Pancreas (tissue), 10 donors: ENCODE data around the gene EGFLAM. TPM values are rescaled to one million over a fixed set of nuclear protein-coding genes. Genes with fewer than 3 reads are reported as not detected.

ENCODE experiments used
- ATAC-seq, 4 donors: fragments of 200-7000 bp; cut with Tn5 transposase; one replicate each; pipeline versions ENCODE4 v1.8.0 to v1.9.1; 2020; ENCODE audit warnings: mild to moderate bottlenecking in 4 of 4, moderate library complexity in 4 of 4
- DNase-seq, 6 donors: peaks; one replicate each; pipeline ENCODE4 v3.0.0-alpha.2; 2020
- FAIRE-seq: peaks from 2 replicates; lab custom pipeline; 2012; peaks lifted over from hg19 to GRCh38; lab: Jason Lieb, UNC
- H3K27ac ChIP-seq, 4 donors: fragments of 200-600 bp; sonication (generic); 1 replicate in 3 of 4; 2 replicates in 1 of 4; pipeline versions ENCODE4 v1.5.0 to v1.8.0; 2020
- H3K27me3 ChIP-seq, 4 donors: fragments of 200-600 bp; one replicate each; pipeline ENCODE4 v1.8.0; 2021
- H3K36me3 ChIP-seq, 3 donors: fragments of 200-600 bp; sonication (generic) in 1 of 3; one replicate each; pipeline versions ENCODE4 v1.5.0 to v1.8.0; 2020 to 2021
- H3K4me1 ChIP-seq, 3 donors: fragments of 200-600 bp; one replicate each; pipeline ENCODE4 v1.8.0; 2021
- H3K4me3 ChIP-seq, 4 donors: fragments of 200-600 bp; sonication (generic) in 2 of 4; one replicate each; pipeline versions ENCODE4 v1.5.0 to v1.8.0; 2020 to 2021
- H3K9me3 ChIP-seq, 4 donors: fragments of 200-600 bp; one replicate each; pipeline ENCODE4 v1.8.0; 2021
- WGBS, 2 donors: extraction: QIAGEN DNeasy Blood & Tissue Kit; methylation state at CpG; one replicate each; pipeline ENCODE4 v1.1.7; 2013; 5-methylcytosine and 5-hydroxymethylcytosine counted together
- intact Hi-C, 3 donors: fragments of 100-400 bp; cut with DNase I; formaldehyde crosslinking; loops; one replicate each; pipeline versions ENCODE4 v1.11.1 to v1.14.2; 2022
- polyA plus RNA-seq, 2 donors: library from polyadenylated mRNA; stranded (reverse); fragments of 200-250 nt; gene quantifications; one replicate each; pipeline ENCODE4 v1.2.3, GENCODE V29; 2013
- total RNA-seq, 6 donors: library from RNA; stranded (reverse); fragmentation: NEBNext Ultra II Directional in 4 of 6; extraction: Animal tissue kit (Norgen Biotek cat#: 25700) in 4 of 6; gene quantifications; one replicate each; pipeline versions ENCODE4 v1.2.1 to v1.2.4, GENCODE V29; 2021 to 2023
- TF ChIP-seq, protein P1 (sequence below), 4 donors: fragments of 200-600 bp; sonication (generic) in 3 of 4; IDR thresholded peaks; one replicate each; pipeline versions ENCODE4 v1.5.0 to v1.8.0; 2021; ENCODE audit warnings: antibody characterized with exemption in 4 of 4
- donor health status: healthy with polysubstance abuse.
- donor health status: DM: no; HTN: no; CAD: no; lungs with moderate emphysema.
- donor health status: DM: no; HTN: no; CAD: no.
- donor health status: control.
- donor health status: control.
- donor health status: Bipolar disorder and iron deficiency.
- donor health status: DM: yes; HTN: yes; CAD: no.
- donor health status: DM: no; HTN: no; CAD: no.
- donor health status: DM: no; HTN: no; CAD: no.
- donor health status: DM: yes; HTN: yes; CAD: no.

EGFLAM gene
- total and polyA plus RNA-seq, 8 donors: 0.73 to 2.4 (median 1.1) TPM

- Histone ChIP-seq H3K9me3 (no peaks in the 10 kb centered on the region), H3K4me3 (no peak overlapping the region), H3K27me3 (no peaks in the 10 kb centered on the region), H3K36me3 (no peaks in the 10 kb centered on the region), H3K4me1 (no peaks in the 10 kb centered on the region), H3K27ac (no peak overlapping the region)
- 11 to 15% methylated on average over 1 of the region's 1 CpG for WGBS, 2 donors
- TF ChIP-seq, protein P1, sequence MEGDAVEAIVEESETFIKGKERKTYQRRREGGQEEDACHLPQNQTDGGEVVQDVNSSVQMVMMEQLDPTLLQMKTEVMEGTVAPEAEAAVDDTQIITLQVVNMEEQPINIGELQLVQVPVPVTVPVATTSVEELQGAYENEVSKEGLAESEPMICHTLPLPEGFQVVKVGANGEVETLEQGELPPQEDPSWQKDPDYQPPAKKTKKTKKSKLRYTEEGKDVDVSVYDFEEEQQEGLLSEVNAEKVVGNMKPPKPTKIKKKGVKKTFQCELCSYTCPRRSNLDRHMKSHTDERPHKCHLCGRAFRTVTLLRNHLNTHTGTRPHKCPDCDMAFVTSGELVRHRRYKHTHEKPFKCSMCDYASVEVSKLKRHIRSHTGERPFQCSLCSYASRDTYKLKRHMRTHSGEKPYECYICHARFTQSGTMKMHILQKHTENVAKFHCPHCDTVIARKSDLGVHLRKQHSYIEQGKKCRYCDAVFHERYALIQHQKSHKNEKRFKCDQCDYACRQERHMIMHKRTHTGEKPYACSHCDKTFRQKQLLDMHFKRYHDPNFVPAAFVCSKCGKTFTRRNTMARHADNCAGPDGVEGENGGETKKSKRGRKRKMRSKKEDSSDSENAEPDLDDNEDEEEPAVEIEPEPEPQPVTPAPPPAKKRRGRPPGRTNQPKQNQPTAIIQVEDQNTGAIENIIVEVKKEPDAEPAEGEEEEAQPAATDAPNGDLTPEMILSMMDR (IDR thresholded peaks at IDR 0.05): no peak
- FAIRE-seq: no peak
- ATAC-seq: no peak
- intact Hi-C loops: no loop called here
- DNase-seq: no peak
Observed at GRCh38 chr5:38240212-38240611, 18.1 kb upstream of the EGFLAM start.

- TF ChIP-seq, protein P1 (IDR thresholded peaks at IDR 0.05): no peak
Observed at GRCh38 chr5:38241655-38242054, 16.7 kb upstream of the EGFLAM start.

DNA sequence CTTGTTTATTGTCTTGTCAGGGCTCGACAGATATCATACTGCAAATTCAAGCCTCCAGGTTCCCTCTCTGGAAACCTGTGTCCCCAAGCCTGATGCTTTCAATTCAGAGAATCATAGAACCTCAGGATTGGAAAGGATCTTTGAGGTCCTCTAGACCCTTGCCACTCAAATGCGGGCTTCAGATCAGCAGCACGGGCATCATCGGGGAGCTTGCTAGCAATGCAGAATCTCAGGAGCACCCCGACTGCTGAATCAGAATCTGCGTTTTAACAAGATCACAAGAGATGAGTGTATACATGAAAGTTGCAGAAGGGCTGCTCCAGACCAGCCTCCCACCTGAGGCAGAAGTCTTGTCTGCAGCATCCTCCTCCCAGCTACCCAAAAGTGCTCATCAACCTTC is 13.1 kb upstream of the EGFLAM start:
- intact Hi-C loops: no loop called here
- TF ChIP-seq, protein P1 (IDR thresholded peaks at IDR 0.05): no peak
- Histone ChIP-seq H3K36me3 (no peaks in the 10 kb centered on the region), H3K9me3 (no peaks in the 10 kb centered on the region), H3K27me3 (no peaks in the 10 kb centered on the region), H3K4me3 (no peak overlapping the region), H3K4me1 (no peaks in the 10 kb centered on the region), H3K27ac (no peak overlapping the region)
- 71 to 83% methylated on average over 6 of the region's 6 CpGs for WGBS, 2 donors
- DNase-seq (no peak), ATAC-seq (no peak), FAIRE-seq (no peak)

More at GRCh38 chr5:38241655-38242054, 16.7 kb upstream of the EGFLAM start:
- Histone ChIP-seq H3K4me1 (no peaks in the 10 kb centered on the region), H3K27ac (no peak overlapping the region), H3K36me3 (no peaks in the 10 kb centered on the region), H3K27me3 (no peaks in the 10 kb centered on the region), H3K4me3 (no peak overlapping the region), H3K9me3 (no peaks in the 10 kb centered on the region)
- DNase-seq: no peak
- 56 to 57% methylated on average over 5 of the region's 5 CpGs for WGBS, 2 donors
- intact Hi-C loops: no loop called here
- no peak for FAIRE-seq
- ATAC-seq: no peak

DNA sequence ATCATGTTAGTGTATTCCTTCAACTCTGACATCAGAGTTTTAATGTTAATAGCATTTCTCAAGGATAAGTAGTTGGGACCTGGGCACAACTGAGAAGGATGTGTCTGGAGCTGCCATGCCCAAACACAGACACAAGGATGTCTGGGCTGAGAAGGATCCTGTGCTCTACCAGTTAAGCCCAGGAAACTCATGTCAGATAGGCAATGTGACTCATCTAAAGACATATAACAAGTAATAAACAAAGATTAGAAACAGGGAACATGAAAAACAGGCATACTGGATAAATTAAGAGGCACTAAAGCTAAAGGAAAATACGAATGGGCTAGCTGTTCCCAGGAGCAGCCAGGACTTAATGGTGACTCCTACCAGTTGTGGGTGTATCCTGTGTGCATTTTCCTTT is 9.1 kb upstream of the EGFLAM start:
- no peaks in the 10 kb centered on the region for H3K27me3 ChIP-seq
- no peaks in the 10 kb centered on the region for H3K9me3 ChIP-seq
- TF ChIP-seq, protein P1 (IDR thresholded peaks at IDR 0.05): no peak
- 19 to 28% methylated on average over 1 of the region's 1 CpG for WGBS, 2 donors
- H3K4me1 ChIP-seq: no peaks in the 10 kb centered on the region
- ATAC-seq (no peak), DNase-seq (no peak), FAIRE-seq (no peak)
- H3K36me3 ChIP-seq: no peaks in the 10 kb centered on the region
- no peak overlapping the region for H3K4me3 ChIP-seq
- intact Hi-C loops: no loop called here
- H3K27ac ChIP-seq: no peak overlapping the region

GRCh38 chr5:38249812-38250211 is 8.5 kb upstream of the EGFLAM start:
- no peak for FAIRE-seq
- Histone ChIP-seq H3K27me3 (no peaks in the 10 kb centered on the region), H3K36me3 (no peaks in the 10 kb centered on the region), H3K4me3 (no peak overlapping the region), H3K9me3 (no peaks in the 10 kb centered on the region), H3K4me1 (no peaks in the 10 kb centered on the region), H3K27ac (no peak overlapping the region)
- intact Hi-C loops: no loop called here
- no peak for ATAC-seq
- WGBS, 2 donors: 48 to 68% methylated on average over 2 of the region's 2 CpGs
- TF ChIP-seq, protein P1 (IDR thresholded peaks at IDR 0.05): no peak
- no peak for DNase-seq
